HG02885 (cell line): Measurements from ENCODE around the gene CTXN1.
A peak's percentile ranks its signal among the peaks of the same experiment; 100 is the strongest.
"Not testable (repeated sequence)": the region's sequence is repeated elsewhere in the genome, so short reads cannot be mapped to it uniquely, and the experiment has no call there.

Experiments
- ATAC-seq: cut with Tn5 transposase; IDR thresholded peaks from one replicate; pipeline ENCODE4 v1.9.1; 2021; ENCODE audit warnings: mild to moderate bottlenecking; ENCODE audit not compliant: unreplicated experiment, poor library complexity

Gene CTXN1

GRCh38 chr19:7926021-7926726 is at the start of gene CTXN1:
TSS of gene CTXN1 (minus strand) at chr19:7926135. CDS start at chr19:7925538, 597 bp downstream.
- peak; percentile 50 for ATAC-seq

GRCh38 chr19:7975037-7975436 is 49.1 kb upstream of the CTXN1 start:
- ATAC-seq: no peak

GRCh38 chr19:7973883-7974282 is 47.9 kb upstream of the CTXN1 start:
- ATAC-seq: no peak

GRCh38 chr19:7971553-7972520 is 45.9 kb upstream of the CTXN1 start:
- no peak for ATAC-seq

GRCh38 chr19:7970716-7971448 is 44.9 kb upstream of the CTXN1 start:
- ATAC-seq: no peak

GRCh38 chr19:7969555-7969939 is 43.6 kb upstream of the CTXN1 start:
- ATAC-seq: no peak

- ATAC-seq: no peak
Measured at GRCh38 chr19:7968796-7969554, 43.0 kb upstream of the CTXN1 start.

- no peak for ATAC-seq
Measured at GRCh38 chr19:7968008-7968795, 42.3 kb upstream of the CTXN1 start.

GRCh38 chr19:7965921-7966665 is 40.2 kb upstream of the CTXN1 start:
- ATAC-seq: no peak

GRCh38 chr19:7965259-7965841 is 39.4 kb upstream of the CTXN1 start:
- no peak for ATAC-seq

GRCh38 chr19:7963566-7963965 is 37.6 kb upstream of the CTXN1 start:
- no peak for ATAC-seq

- no peak for ATAC-seq
Measured at GRCh38 chr19:7962644-7963268, 36.8 kb upstream of the CTXN1 start.

GRCh38 chr19:7961920-7962626 is 36.1 kb upstream of the CTXN1 start:
- no peak for ATAC-seq

- ATAC-seq: not testable (repeated sequence)
Measured at GRCh38 chr19:7961082-7961481, 35.1 kb upstream of the CTXN1 start.

- ATAC-seq: no peak
Measured at GRCh38 chr19:7959211-7959610, 33.3 kb upstream of the CTXN1 start.

- no peak for ATAC-seq
Measured at GRCh38 chr19:7955696-7956095, 29.8 kb upstream of the CTXN1 start.

- ATAC-seq: no peak
Measured at GRCh38 chr19:7953576-7953975, 27.6 kb upstream of the CTXN1 start.
